GM08714 (cell line): ENCODE measurements around the gene ADGRG2.
"Not testable (repeated sequence)": the region's sequence is repeated elsewhere in the genome, so short reads cannot be mapped to it uniquely, and the experiment has no call there.

Experiments
- H3K4me3 ChIP-seq: fragments of 200-500 bp; sonication (Bioruptor generic); 2 replicates; pipeline ENCODE4 v1.5.1; 2014; ENCODE audit warnings: mild to moderate bottlenecking, low read length, inconsistent platforms
- ZNF274 ChIP-seq: IDR thresholded peaks from 2 replicates; pipeline ENCODE4 v1.6.1; 2012; ENCODE audit warnings: mild to moderate bottlenecking, low read depth, low read length

ADGRG2 gene

GRCh38 chrX:19059067-19059466, 63.2 kb downstream of the ADGRG2 start:
- no peak for TF ChIP-seq ZNF274
- no peak overlapping the region for H3K4me3 ChIP-seq

- TF ChIP-seq ZNF274 = no peak
Observed at GRCh38 chrX:19057856-19058255, 64.4 kb downstream of the ADGRG2 start.

GRCh38 chrX:19049110-19049509, 73.2 kb downstream of the ADGRG2 start:
- TF ChIP-seq ZNF274 = no peak
- H3K4me3 ChIP-seq = no peak overlapping the region

More at GRCh38 chrX:19057856-19058255, 64.4 kb downstream of the ADGRG2 start:
- no peak overlapping the region for H3K4me3 ChIP-seq

- TF ChIP-seq ZNF274 = no peak
- no peak overlapping the region for H3K4me3 ChIP-seq
Observed at GRCh38 chrX:19046343-19047215, 75.7 kb downstream of the ADGRG2 start.

GRCh38 chrX:19040373-19040772, 81.9 kb downstream of the ADGRG2 start:
- no peak for TF ChIP-seq ZNF274

GRCh38 chrX:19034025-19034424, 88.2 kb downstream of the ADGRG2 start:
- TF ChIP-seq ZNF274 = no peak
- H3K4me3 ChIP-seq = no peak overlapping the region

More at GRCh38 chrX:19040373-19040772, 81.9 kb downstream of the ADGRG2 start:
- H3K4me3 ChIP-seq = no peak overlapping the region

GRCh38 chrX:19030805-19031204, 91.5 kb downstream of the ADGRG2 start:
- no peak for TF ChIP-seq ZNF274
- H3K4me3 ChIP-seq = no peak overlapping the region

GRCh38 chrX:19028560-19028959, 93.7 kb downstream of the ADGRG2 start:
- no peak for TF ChIP-seq ZNF274
- no peak overlapping the region for H3K4me3 ChIP-seq

- H3K4me3 ChIP-seq = no peak overlapping the region
- no peak for TF ChIP-seq ZNF274
Observed at GRCh38 chrX:19024366-19024765, 97.9 kb downstream of the ADGRG2 start.

GRCh38 chrX:19019996-19020395, 102.3 kb downstream of the ADGRG2 start:
- TF ChIP-seq ZNF274 = no peak

GRCh38 chrX:19017271-19017670, 105.0 kb downstream of the ADGRG2 start:
- no peak overlapping the region for H3K4me3 ChIP-seq
- no peak for TF ChIP-seq ZNF274

More at GRCh38 chrX:19019996-19020395, 102.3 kb downstream of the ADGRG2 start:
- no peak overlapping the region for H3K4me3 ChIP-seq

GRCh38 chrX:19016614-19017013, 105.7 kb downstream of the ADGRG2 start:
- not testable (repeated sequence) for H3K4me3 ChIP-seq

- no peak overlapping the region for H3K4me3 ChIP-seq
- TF ChIP-seq ZNF274 = no peak
Observed at GRCh38 chrX:19007868-19008267, 114.4 kb downstream of the ADGRG2 start.

GRCh38 chrX:19007011-19007410, 115.3 kb downstream of the ADGRG2 start:
- H3K4me3 ChIP-seq = no peak overlapping the region
- no peak for TF ChIP-seq ZNF274

GRCh38 chrX:19005909-19006308, 116.4 kb downstream of the ADGRG2 start:
- no peak for TF ChIP-seq ZNF274
- H3K4me3 ChIP-seq = no peak overlapping the region

GRCh38 chrX:19003756-19004155, 118.5 kb downstream of the ADGRG2 start:
- TF ChIP-seq ZNF274 = no peak
- H3K4me3 ChIP-seq = no peak overlapping the region

- TF ChIP-seq ZNF274 = no peak
- no peak overlapping the region for H3K4me3 ChIP-seq
Observed at GRCh38 chrX:18998653-18999052, 123.6 kb downstream of the ADGRG2 start.
